Forelimb muscle (tissue), 1 donor: ENCODE measurements around the gene TCAF1. TPM values are rescaled to one million over a fixed set of nuclear protein-coding genes. Genes with fewer than 3 reads are reported as not detected.
"Not testable (repeated sequence)": the region's sequence is repeated elsewhere in the genome, so short reads cannot be mapped to it uniquely, and the experiment has no call there.

ENCODE experiments used
- DNase-seq: peaks from one replicate; pipeline ENCODE4 v3.0.0-alpha.2; 2013; ENCODE audit warnings: low read depth
- polyA plus RNA-seq: library from polyadenylated mRNA; unstranded; fragments of 120-200 nt; gene quantifications from one replicate; pipeline ENCODE4 v1.2.1, GENCODE V29; 2013; ENCODE audit not compliant: insufficient read length

TCAF1 gene
- polyA plus RNA-seq, 1 donor, result 206 TPM

GRCh38 chr7:143857994-143858393 is 44.0 kb downstream of the TCAF1 start:
- DNase-seq, result not testable (repeated sequence)

DNA sequence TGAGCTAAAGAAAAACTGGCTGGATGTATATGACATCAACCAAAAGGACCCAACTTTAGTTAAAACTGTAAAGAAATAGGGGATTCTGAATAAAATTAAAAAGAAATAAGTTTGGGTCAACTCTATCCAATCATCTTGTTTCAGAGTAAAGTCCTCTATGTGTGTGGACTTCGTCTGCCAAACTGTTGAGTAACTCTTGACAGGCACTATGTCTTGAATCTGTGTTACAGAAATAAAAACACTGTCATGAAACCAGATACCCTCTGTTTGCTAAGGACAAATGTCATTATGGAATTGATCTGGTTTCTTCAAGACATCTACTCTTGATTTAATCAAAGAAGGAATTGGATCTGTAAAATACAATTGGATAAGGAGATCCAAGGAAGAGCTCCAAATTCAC is 46.5 kb downstream of the TCAF1 start:
- not testable (repeated sequence) for DNase-seq

GRCh38 chr7:143850682-143851081 is 51.3 kb downstream of the TCAF1 start:
- no peak for DNase-seq

- DNase-seq, result no peak
These were observed 52.0 kb downstream of the TCAF1 start for GRCh38 chr7:143849785-143850479.

DNA sequence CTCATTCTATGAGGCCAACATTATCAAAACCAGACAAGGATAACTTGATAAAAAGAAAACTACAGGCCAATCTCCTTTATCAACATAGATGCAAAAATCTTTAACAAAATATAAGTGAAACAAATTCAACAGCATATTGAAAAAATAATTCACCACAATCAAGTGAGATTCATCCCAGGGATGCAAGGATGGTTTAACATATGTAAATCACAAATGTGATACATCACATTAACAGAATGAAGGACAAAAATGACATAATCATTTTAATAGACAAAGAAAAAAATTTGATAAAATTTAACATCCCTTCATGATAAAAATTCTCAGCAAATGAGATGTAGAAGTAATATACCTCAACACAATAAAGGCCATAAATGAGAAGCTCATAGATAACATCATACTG is 53.8 kb downstream of the TCAF1 start:
- DNase-seq, result no peak

DNA sequence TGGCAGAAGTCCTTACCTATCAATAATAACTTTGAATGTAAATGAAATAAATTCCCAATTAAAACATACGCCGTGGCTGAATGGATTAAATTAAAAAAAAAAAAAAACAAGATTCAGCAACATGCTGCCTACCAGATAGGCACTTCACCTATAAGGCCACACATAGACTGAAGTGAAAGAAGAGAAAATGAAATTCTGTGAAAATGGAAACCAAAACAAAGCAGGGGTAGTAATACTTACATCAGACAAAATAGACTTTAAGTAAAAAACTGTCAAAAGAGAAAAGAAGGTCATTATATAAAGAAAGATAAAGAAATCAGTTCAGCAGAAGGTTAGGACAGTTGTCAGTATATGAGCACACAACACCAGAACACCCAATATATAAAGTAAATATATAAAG is 55.3 kb downstream of the TCAF1 start:
- no peak for DNase-seq

DNA sequence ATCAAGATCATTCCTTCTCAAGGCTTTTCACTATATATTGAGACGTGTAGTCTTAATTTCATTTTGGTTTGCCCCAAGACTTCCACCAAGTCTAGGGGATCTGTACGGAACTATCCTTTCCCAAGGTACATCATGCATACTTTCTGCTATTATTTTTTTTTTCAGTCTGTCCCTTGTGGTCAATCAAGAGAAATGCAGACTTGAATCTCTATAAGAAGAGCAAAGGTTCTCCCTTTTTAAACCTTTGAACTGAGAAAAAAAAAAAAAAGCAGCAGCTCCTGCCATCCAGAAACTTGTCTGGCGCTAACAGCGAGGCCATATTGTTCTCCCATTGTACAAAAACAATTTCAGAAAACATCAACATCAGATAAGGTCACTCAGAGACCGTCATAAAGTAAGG is 60.3 kb downstream of the TCAF1 start:
- DNase-seq, result not testable (repeated sequence)

- DNase-seq, result not testable (repeated sequence)
These were observed 61.9 kb downstream of the TCAF1 start for GRCh38 chr7:143840062-143840461.

GRCh38 chr7:143837223-143837622 is 64.8 kb downstream of the TCAF1 start:
- DNase-seq, result not testable (repeated sequence)

GRCh38 chr7:143836622-143837021 is 65.4 kb downstream of the TCAF1 start:
- DNase-seq, result not testable (repeated sequence)

DNA sequence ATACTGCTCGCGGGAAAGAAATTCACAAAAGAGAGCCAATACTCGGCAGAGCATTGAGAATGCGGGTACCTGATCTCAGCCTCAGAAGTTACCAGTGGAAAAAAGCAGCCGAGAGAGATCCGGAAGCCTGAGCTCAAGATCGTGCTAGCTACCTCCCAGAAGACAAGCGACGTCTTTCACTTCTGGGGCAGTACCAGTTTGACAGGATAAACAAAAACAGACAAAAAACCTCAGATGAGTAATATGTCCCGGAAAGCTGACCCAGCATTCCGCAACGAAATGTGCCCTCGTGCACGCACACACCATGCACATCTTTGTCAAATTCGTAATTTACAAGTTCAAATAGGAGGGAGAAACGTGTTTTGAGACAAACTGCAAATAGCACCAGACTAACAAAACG is 65.9 kb downstream of the TCAF1 start:
- not testable (repeated sequence) for DNase-seq

- not testable (repeated sequence) for DNase-seq
These were observed 75.4 kb downstream of the TCAF1 start for GRCh38 chr7:143826578-143826977.

DNA sequence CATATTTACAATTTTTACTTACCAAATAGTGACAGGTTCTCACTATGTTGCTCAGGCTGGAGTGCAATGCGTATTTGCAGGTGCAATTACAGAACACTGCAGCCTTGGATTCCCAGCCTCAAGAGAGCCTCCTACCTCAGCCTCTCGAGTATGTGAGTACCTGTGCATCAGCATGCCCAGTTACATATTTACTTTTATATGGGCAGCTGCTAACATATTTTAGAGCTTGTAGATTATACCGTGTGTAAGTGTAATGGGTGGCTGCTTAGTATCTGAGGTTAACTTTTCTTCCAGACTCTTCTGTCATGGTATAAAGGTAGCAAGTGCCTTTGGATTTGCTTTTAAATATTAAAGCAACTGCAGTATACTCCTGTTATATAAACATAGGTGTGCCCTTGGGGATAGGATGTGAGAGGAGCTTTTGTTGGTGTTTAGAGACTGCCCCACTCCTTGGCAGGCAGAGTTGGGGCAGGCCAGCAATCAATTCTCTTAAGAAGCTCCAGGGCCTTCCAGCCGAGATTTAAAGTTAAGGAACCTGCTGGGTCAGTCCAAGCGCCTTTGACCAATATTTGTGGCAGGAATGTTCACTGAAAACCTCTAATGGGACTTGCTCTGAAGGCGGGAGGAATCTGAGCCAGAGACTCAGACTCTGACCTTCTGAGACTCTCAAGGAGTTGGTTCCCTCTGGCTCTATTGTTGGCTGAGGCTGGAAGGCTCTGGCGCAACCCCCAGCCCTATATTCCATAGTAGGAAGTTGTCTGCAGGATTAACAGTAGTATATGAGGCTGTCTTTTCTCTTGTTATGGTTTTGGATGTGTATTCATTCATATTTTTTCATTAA is 77.5 kb downstream of the TCAF1 start:
- not testable (repeated sequence) for DNase-seq

GRCh38 chr7:143823634-143824294 is 78.2 kb downstream of the TCAF1 start:
- DNase-seq, result not testable (repeated sequence)

GRCh38 chr7:143821392-143822277 is 80.3 kb downstream of the TCAF1 start:
- not testable (repeated sequence) for DNase-seq

GRCh38 chr7:143817873-143818272 is 84.1 kb downstream of the TCAF1 start:
- not testable (repeated sequence) for DNase-seq

GRCh38 chr7:143816471-143817133 is 85.4 kb downstream of the TCAF1 start:
- not testable (repeated sequence) for DNase-seq

DNA sequence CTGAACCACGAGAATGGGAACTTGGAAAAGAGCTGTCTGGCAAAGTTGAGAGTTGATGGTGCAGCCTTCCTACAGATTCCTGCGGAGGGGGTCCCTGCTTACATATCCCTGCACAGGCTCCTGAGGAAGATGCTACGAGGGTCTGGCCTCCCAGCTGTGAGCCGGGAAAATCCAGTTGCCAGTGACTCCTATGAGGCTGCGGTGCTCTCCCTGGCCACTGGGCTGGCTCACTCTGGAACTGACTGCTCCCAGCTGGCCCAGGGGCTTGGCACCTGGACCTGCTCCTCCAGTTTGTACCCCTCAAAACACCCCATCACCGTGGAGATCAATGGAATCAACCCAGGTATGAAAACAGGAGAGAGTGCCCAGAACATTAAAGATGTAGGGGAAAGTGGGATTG is 91.3 kb downstream of the TCAF1 start:
- DNase-seq, result not testable (repeated sequence)

GRCh38 chr7:143806664-143807071 is 95.3 kb downstream of the TCAF1 start:
- not testable (repeated sequence) for DNase-seq
